GM19025 (cell line): ENCODE data around the gene GNAL.
A peak's percentile ranks its signal among the peaks of the same experiment; 100 is the strongest.
"Not testable (repeated sequence)": the region's sequence is repeated elsewhere in the genome, so short reads cannot be mapped to it uniquely, and the experiment has no call there.

Source experiments
- ATAC-seq: cut with Tn5 transposase; IDR thresholded peaks from one replicate; pipeline ENCODE4 v1.9.1; 2021; ENCODE audit warnings: mild to moderate bottlenecking, low read depth, moderate library complexity; ENCODE audit not compliant: unreplicated experiment

GNAL gene

DNA sequence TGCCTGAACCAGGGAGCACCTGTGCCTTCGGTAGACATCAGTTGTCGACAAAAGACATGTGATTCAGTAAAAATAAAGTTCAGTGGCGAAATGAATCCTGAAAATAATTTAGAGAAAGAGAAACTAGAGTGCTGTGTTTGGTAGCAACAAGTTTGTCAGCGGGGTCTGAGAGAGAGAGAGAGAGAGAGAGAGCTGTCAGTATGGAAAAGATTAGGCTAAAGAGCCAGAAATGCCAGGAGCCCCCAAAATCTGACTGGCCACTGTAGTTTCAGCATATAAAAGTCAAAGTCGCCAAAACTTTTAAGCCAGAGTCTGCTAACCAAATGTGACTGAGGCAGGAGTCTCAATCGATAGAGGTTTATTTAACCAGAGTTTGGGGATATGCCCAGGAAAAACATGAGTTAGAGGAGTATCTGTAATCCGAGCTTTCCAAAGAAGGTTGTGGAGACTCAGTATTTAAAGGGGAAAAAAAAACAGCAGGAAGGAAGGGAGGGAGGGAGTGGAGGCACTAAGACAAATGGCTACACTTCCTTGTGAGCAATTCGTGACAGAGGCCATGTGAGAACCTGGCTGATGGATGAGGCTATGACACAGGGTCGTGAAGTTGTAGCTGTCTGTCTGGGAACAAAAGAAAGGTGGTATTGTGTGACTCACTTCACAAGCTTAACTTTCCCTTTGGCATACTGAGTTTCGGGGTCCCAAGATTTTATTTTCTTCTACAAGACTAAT is 20.5 kb upstream of the GNAL start:
- ATAC-seq: no peak

DNA sequence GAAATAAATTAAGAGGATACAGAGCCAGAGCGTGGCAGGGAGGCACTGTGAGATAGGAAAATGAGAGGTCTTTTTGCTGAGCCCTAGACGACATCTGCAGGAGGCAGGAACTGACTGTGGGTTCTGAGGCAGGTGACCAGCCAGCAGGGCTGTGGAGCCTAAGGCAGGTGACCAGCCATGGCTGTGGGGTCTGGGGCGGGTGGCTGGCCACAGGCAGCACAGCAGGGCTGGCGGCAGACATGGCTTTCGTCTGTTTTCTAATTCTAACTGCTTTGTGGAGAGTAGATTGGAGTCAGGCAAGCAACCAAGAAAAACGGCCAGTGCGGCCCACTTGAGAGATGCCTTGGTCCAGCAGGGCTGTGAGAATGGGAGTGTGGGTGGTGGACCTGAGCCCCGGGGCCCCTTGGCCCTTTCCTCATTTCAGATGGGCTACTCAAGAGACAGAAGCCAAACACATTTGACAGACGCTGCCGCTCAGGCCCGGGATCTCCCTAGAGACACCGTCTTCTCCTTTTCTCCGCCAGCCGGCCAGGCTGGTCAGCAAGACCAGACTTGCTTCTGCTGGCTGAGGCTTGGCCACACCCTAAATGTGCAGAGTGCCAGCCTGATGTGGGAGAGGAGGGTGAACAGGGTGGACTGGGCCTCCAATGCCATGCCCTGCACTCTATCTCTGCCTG is 19.7 kb upstream of the GNAL start:
- no peak for ATAC-seq

DNA sequence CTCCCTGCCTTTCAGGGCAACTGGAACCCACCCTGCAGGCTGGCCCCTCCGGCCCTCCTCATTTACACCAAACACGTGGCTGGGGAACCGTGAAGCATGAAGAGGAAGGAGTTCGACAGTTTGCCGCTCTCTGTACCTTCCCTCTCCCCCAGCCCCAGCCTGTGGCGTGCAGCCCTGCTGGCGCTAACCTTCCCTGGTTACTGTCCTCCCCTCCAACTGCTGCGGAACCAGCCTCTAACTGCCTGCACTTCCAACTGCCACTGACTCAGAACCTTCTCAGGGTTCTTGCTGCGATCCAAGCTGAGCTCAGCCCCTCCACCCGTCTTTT is 19.2 kb upstream of the GNAL start:
- ATAC-seq: no peak

DNA sequence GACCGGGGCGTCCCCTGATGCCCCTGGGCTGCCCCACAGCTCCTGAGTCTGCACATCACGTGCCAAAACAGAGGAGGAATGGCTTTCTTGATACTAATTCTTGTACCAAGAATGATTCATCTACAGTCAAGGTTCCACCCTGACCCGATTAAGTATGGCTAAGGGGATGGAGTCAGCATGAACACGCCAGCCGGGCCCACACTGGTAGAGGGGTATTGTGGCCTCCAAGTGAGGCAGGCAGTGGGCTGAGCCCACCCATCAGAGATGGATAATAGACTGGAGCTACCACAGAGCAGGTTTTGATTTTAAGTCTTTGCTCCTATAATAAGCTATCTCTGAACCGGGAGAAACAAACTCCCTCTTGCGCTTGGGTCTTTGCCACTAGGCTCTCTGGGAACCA is 17.9 kb upstream of the GNAL start:
- ATAC-seq: no peak

DNA sequence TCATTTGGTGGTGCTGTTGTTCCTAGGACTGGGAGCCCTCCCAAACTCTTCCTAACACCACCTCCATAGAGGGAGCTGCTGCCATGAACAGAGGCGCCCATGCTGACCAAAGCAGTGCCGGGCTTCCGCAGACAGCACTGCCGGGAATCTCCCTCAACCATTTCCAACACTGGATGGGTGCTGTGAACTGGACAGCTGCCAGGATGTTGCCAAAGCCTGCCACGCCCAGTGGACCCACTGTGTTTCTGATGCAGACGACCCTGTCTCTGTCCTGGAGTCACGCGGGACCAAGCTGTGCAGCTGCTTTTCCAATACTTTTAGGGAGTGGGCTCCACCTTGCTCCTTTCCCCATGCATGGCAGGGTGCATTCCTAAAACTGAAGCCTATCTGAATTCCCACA is 16.9 kb upstream of the GNAL start:
- ATAC-seq: no peak

DNA sequence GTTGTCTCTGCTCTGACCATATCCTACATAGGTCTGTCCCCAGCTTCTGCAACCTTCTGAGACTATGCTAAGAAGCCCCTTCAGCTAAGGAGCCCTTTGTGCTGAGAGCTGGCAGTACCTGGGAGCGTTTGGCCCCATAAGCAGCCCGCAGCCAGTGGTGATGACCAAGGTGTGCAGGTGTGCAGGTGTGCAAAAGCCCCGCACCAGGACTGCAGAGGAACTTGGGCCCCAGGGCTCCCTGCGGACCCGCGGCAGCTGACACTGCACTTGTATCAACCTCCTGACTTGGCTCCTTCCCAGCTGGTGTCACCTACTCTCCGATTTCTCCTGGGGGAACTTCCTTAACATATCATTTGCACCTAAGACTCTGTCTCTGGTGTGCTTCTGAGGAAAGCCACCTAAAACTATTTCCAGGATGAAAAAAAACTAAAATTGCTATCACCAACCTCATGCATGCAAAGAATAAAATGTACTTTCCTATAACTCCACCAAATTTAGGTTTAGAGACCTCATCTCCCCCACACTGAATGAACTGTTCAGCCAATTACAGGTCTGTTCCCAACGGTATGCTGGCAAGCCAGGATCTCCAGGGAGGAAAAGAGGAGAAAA is 16.1 kb upstream of the GNAL start:
- ATAC-seq: no peak

DNA sequence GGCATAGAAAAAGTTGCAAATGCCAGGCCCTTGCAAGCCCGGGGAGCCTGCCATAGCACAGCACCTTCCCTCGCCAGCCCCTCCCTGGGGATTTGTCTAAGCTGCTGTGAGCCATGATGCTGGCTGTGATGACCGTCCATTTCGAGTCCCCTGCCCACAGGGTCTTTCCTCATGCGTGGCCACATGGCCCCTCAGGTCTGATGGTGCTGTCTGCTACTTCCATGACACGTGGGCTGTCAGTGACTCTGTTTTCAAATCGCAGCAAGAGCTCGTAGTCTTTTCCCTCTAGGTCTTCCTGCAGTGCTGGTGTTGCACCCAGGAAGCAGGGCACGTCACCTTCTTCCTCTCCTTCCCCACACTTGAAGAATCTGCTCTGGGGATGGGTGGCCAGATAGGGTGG is 15.5 kb upstream of the GNAL start:
- ATAC-seq: no peak

DNA sequence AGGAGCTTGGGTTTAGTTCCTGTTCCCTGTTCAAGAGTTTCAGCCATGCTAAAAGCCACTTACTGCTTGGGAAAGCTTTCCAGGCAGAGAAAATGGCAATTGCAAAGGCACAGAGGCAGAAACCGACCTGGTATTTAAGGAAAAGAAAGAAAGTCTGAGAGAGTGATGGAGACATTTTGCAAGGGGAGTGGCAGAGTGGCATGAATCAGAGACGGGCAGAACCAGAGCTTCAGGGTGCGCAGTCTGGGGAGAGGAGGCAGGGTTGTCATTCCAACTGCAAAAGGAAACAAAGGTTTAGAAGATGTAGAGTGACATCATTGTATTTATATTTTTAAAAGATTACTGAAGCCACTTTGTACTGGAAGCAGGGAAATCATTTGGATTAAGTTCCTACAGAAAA is 14.9 kb upstream of the GNAL start:
- ATAC-seq: no peak

DNA sequence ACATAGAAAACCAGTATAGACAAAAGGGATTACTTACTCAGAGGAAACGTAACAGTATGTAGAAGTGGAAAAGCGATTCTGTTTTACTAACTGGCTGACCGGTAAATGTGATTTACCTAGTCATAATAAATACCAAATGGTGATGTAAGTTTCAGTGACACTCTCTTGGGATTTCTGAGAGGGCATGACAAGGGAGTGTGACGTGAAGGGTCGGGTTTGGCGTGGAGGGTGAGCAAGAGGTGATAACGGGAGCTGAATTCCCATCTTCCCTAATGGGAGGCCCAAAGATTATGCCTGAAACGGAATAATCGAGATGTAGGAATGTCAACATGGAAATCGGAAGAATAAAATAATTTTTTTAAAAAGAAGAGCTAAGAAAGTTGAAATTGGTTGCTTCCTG is 12.7 kb upstream of the GNAL start:
- ATAC-seq: no peak

DNA sequence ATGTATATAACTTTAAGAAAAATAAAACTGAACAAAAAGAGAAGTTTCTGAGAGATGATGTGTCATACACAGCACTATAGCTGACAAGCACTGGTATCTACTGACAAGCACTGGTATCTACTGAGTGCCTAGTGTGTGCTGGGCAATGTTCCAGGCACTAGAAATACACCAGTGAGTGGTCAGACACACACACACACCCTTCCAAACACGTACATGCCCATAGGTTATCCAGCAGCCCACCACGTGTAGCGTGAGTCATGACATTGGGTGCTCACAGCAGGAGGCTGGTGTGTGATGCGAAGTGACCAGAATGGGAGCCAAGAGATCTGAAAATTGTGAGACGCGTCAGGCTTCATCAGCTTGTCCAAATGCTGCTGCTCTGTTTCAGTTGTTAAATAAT is 12.2 kb upstream of the GNAL start:
- ATAC-seq: no peak

DNA sequence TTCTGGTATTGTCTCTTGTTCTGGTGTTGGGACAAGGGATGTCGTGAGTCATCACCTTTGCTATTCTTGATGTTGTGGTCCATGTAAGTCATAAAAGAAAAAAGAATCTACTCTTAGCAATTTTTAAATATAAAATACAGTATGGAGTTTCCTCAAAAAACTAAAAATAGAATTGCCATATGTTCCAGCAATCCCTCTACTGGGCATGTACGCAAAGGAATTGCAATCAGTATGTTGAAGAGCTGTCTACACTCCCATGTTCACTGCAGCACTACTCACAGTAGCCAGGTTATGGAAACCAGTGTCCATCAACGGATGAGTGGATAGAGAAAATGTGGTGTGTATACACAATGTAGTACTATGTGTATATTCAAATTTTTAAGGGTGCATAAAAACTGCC is 10.9 kb upstream of the GNAL start:
- no peak for ATAC-seq

DNA sequence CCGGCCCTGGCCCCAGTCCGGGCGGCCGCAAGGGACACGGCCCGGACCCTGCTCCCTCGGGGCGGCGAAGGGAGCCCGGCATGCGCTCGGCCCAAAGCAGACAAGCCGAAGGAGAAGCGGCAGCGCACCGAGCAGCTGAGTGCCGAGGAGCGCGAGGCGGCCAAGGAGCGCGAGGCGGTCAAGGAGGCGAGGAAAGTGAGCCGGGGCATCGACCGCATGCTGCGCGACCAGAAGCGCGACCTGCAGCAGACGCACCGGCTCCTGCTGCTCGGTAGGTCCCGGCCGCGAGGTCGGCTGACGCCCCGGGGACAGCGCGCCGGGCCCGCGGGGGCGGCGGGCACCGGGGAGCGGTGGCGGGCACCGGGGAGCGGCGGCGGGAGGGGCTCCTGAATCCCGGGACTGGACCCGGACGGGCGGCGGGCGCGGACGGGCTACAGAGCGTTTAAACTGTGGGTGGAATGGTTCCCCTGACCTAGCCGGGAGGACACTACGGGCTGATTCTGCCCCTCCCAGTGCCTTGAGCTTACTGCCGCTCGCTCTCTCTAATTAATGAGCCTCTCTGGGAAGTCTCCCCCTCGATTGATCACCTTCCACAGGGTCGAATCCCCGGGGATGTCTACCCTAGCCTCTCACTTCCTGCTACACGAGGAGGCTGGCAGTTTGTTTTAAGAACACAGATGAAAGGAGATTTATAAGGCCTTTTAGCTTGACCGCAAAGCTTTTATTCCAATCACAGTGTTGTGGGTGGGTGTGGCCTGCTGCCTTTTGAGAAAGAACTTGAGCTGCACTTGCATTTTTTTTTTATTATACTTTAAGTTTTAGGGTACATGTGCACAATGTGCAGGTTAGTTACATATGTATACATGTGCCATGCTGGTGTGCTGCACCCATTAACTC is 853 bp downstream of the GNAL start:
- ATAC-seq: peak; percentile 52

DNA sequence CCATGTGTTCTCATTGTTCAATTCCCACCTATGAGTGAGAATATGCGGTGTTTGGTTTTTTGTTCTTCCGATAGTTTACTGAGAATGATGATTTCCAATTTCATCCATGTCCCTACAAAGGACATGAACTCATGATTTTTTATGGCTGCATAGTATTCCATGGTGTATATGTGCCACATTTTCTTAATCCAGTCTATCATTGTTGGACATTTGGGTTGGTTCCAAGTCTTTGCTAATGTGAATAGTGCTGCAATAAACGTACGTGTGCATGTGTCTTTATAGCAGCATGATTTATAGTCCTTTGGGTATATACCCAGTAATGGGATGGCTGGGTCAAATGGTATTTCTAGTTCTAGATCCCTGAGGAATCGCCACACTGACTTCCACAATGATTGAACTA is 1.6 kb downstream of the GNAL start:
- not testable (repeated sequence) for ATAC-seq

DNA sequence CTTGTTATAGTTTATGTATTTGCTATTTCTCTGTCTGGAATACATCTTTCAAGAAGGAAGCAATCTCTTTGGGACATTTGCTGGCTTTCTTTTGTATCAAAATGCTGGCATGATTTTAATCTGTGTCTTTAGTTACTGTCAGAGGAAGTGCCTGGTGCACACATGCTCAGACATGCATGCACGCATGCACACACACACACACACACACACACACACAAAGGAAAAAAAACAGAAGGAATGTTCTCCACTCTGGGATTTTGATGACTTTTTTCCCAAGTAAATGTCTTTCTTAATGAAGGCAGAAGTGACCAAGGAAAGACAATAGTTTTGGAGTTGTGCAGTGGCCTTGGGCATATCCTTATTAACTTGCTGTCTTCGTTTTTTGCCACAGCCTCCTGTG is 6.7 kb downstream of the GNAL start:
- no peak for ATAC-seq

DNA sequence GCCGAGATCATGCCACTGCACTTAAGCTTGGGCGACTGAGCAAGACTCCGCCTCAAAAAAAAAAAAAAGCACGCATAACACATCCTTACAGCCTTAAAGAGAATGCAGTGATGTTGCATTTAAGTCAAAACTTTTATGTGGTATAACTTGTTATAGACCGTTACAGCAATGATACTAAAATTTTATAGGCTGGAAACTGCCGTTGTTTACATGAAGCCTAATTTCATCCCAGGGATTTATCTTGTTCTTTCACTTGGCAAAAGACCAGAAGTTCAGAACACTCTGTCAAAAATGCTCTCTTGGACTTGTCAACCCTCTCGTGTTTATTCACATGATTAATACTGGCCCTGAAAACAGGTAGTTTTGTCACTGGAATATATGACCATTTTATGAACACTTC is 7.4 kb downstream of the GNAL start:
- ATAC-seq: no peak

DNA sequence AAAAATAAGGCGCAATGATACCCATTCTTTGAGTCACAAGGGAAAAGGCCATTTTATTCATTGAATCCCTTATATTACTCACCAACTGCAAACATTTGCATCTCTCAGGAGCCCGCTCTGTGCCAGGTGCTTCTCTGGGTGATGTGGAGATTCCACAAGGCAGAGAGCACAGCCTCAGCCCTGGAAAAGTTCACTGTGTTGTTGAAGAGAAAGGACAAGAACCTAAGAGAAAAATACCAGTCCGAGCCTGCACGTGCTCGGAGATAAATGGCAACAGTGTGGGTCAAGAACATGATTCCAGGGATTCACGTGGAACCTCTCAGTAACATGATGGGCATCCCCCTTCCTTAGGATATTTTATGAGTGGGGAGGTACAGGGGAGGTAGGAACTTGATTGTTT is 11.8 kb downstream of the GNAL start:
- ATAC-seq: no peak

DNA sequence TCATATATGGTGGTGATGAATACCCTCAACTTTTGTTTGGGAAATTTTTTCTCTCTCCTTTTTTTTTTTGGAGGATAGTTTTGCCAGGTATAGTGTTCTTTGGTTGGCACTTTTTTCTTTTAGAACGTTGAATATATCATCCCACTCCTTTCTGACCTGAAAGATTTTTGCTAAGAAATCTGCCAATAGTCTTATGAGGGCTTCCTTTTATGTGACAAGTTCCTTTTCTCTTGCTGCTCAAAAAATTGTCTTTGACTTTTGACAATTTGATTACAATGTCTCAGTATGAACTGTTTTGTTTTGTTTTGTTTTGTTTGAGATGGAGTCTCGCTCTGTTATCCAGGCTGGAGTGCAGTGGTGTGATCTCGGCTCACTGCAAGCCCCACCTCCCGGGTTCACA is 21.5 kb downstream of the GNAL start:
- no peak for ATAC-seq

DNA sequence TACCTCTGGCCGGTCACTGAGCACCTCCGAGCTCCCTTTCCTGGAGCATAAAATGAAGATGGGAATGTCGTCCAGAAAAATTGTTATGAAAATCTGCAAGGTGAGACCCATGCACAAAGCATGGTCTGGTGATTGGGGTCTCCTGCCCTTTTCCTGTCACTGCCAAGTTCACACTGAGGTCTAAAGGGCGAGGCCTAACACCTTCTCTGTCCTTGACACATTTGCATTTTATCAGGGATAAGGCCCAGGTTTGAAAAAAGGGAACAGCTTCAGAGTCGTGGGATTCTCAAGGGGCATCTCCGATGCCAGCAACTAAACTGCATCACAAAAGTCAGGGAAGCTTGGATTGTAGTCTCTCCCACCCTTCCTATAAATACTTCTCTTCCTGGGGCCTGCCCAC is 24.7 kb downstream of the GNAL start:
- no peak for ATAC-seq

DNA sequence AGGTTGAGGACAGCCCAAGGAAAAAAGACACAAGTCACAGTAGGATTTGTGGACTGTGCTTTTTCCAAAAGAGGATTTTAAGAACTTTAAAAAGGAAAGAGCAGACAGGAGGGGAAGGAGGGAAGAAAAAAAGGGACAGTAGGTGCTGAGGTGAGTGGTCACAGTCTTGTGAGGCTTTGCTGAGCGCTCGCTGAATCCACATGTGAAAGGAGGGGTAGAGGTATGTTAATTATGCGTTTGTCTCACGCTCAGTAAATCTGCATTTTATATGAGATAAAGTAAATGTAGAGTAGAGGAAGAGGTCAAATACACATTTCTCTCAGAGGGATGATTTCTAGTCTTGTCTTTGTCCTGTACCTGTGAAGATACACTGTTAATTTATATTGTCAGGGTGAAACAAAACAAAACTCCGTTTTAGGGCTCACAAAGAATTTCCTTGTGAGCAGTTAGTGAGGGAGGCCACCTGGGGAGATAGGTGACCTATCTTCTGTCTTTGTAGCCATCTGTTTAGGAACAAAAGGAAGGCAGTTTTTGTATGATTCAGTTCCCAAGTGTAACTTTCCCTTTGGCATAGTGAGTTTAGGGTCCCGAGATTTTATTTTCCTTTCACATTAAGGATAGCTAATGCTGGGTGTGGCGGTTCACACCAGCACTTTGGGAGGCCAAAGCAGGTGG is 25.3 kb downstream of the GNAL start:
- no peak for ATAC-seq

DNA sequence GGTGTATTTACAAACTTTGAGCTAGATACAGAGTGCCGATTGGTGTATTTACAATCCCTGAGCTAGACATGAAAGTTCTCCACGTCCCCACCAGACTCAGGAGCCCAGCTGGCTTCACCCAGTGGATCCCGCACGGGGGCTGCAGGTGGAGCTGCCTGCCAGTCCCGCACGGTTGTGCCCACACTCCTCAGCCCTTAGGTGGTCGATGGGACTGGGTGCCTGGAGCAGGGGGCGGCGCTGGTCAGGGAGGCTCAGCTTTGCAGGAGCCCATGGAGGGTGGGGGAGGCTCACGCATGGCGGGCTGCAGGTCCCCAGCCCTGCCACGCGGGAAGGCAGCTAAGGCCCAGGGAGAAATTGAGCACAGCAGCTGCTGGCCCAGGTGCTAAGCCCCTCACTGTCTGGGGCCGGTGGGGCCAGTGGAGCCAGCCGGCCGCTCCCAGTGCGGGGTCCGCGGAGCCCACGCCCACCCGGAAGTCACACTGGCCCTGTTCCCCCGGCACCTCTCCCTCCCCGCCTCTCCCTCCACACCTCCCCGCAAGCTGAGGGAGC is 27.8 kb downstream of the GNAL start:
- not testable (repeated sequence) for ATAC-seq
